DMS53 (cell line): ENCODE measurements around the gene GSDMA.

ENCODE experiments used
- DNase-seq: peaks from one replicate; lab custom pipeline; 2025; lab: John Stamatoyannopoulos, UW

The GSDMA gene

GRCh38 chr17:39962642-39963220 is at the start of gene GSDMA:
Gene GSDMA, plus strand, starts transcription at chr17:39963004. Its CDS starts 2,684 bp downstream, at chr17:39965688.
- DNase-seq = peak; percentile 88

- no peak for DNase-seq
Observed at GRCh38 chr17:39913989-39914388, 48.8 kb upstream of the GSDMA start.

- DNase-seq = no peak
Observed at GRCh38 chr17:39915559-39915958, 47.2 kb upstream of the GSDMA start.

- no peak for DNase-seq
Observed at GRCh38 chr17:39916918-39917317, 45.9 kb upstream of the GSDMA start.

GRCh38 chr17:39919087-39919683 is 43.6 kb upstream of the GSDMA start:
- DNase-seq = no peak

GRCh38 chr17:39920218-39921210 is 42.3 kb upstream of the GSDMA start:
- DNase-seq = no peak

GRCh38 chr17:39921323-39921722 is 41.5 kb upstream of the GSDMA start:
- no peak for DNase-seq

GRCh38 chr17:39922006-39922405 is 40.8 kb upstream of the GSDMA start:
- no peak for DNase-seq

- no peak for DNase-seq
Observed at GRCh38 chr17:39923230-39923629, 39.6 kb upstream of the GSDMA start.

GRCh38 chr17:39923836-39924690 is 38.7 kb upstream of the GSDMA start:
- DNase-seq = peak; percentile 11

GRCh38 chr17:39924691-39925055 is 38.1 kb upstream of the GSDMA start:
- no peak for DNase-seq

GRCh38 chr17:39925282-39926134 is 37.3 kb upstream of the GSDMA start:
- DNase-seq = no peak

GRCh38 chr17:39926135-39926587 is 36.6 kb upstream of the GSDMA start:
- DNase-seq = no peak

- DNase-seq = peak; percentile 58
Observed at GRCh38 chr17:39926588-39927100, 36.2 kb upstream of the GSDMA start.

GRCh38 chr17:39927101-39927928 is 35.5 kb upstream of the GSDMA start, which contains the start of the genes LRRC3C and ORMDL3:
Gene LRRC3C, plus strand, starts transcription at chr17:39927732. Its CDS starts 13,792 bp downstream, at chr17:39941524.
Gene ORMDL3, minus strand, starts transcription at chr17:39927601. Its CDS starts 3,398 bp downstream, at chr17:39924203.
- peak; percentile 93 for DNase-seq

- peak; percentile 62 for DNase-seq
Observed at GRCh38 chr17:39927929-39928857, 34.6 kb upstream of the GSDMA start.

GRCh38 chr17:39928858-39929645 is 33.8 kb upstream of the GSDMA start:
- no peak for DNase-seq
